H1 (cell line): ENCODE results near the gene KCNH1. TPM values are rescaled to one million over a fixed set of nuclear protein-coding genes. Genes with fewer than 3 reads are reported as not detected.

Source experiments
- CTCF ChIA-PET: fragments of 300-600 bp; sonication (Branson Sonifier 250); formaldehyde crosslinking; loops from one replicate; lab custom pipeline; 2021; ENCODE audit not compliant: partially characterized antibody; lab: Charles Lee
- POLR2A ChIA-PET: fragments of 300-600 bp; sonication (Branson Sonifier 250); formaldehyde crosslinking; loops from one replicate; lab custom pipeline; 2021; ENCODE audit warnings: inconsistent platforms; ENCODE audit not compliant: partially characterized antibody; lab: Charles Lee
- DNase-seq, 2 experiments: peaks; one replicate each; pipeline versions ENCODE4 v3.0.0 to v3.0.0-alpha.2; 2010 to 2022; ENCODE audit warnings: low spot score in 2 of 2, low read depth in 1 of 2, mixed read lengths in 1 of 2
- FAIRE-seq: peaks from 2 replicates; lab custom pipeline; 2011; peaks lifted over from hg19 to GRCh38; lab: Jason Lieb, UNC
- H2AFZ ChIP-seq: 2 replicates; pipeline ENCODE4 v1.8.1; 2012; ENCODE audit warnings: low read length, inconsistent platforms
- H2AK5ac ChIP-seq: 2 replicates; pipeline ENCODE4 v1.6.1; 2013; ENCODE audit warnings: low read depth, low read length
- H2BK120ac ChIP-seq: replicated peaks from 2 replicates; pipeline ENCODE3; 2013; ENCODE audit warnings: low read depth, low read length, inconsistent platforms
- H2BK12ac ChIP-seq: 2 replicates; pipeline ENCODE4 v1.6.1; 2013; ENCODE audit warnings: low read depth, low read length
- H2BK15ac ChIP-seq: 2 replicates; pipeline ENCODE4 v1.6.1; 2013; ENCODE audit warnings: low read length
- H2BK20ac ChIP-seq: 2 replicates; pipeline ENCODE4 v1.6.1; 2013; ENCODE audit warnings: low read length
- H2BK5ac ChIP-seq: 2 replicates; pipeline ENCODE4 v1.6.1; 2013; ENCODE audit warnings: low read depth, low read length
- H3K14ac ChIP-seq: 2 replicates; pipeline ENCODE4 v1.6.1; 2013; ENCODE audit warnings: inconsistent platforms; ENCODE audit not compliant: insufficient read length
- H3K18ac ChIP-seq: 2 replicates; pipeline ENCODE4 v1.6.1; 2013; ENCODE audit warnings: low read length; ENCODE audit errors: extremely low read depth
- H3K23ac ChIP-seq: 2 replicates; pipeline ENCODE4 v1.6.1; 2013; ENCODE audit warnings: inconsistent platforms; ENCODE audit not compliant: insufficient read length
- H3K23me2 ChIP-seq: 2 replicates; pipeline ENCODE4 v1.6.1; 2013; ENCODE audit warnings: low read depth, low read length
- H3K27ac ChIP-seq: 2 replicates; pipeline ENCODE4 v1.6.1; 2011; ENCODE audit warnings: low read depth, low read length, inconsistent platforms
- H3K27me3 ChIP-seq, 4 experiments: replicated peaks in 1 of 4; 1 replicate in 1 of 4; 2 replicates in 3 of 4; pipeline versions ENCODE4 v1.6.1 to v1.8.1; 2011 to 2013; ENCODE audit warnings: low read length in 3 of 4, mild to moderate bottlenecking in 3 of 4, inconsistent platforms in 2 of 4, mixed read lengths in 2 of 4, moderate library complexity in 1 of 4; ENCODE audit not compliant: control insufficient read depth in 3 of 4, insufficient read depth in 3 of 4; ENCODE audit errors: extremely low read depth in 1 of 4
- H3K36me3 ChIP-seq, 4 experiments: 2 replicates each; pipeline versions ENCODE4 v1.6.1 to v1.8.1; 2011 to 2013; ENCODE audit warnings: mild to moderate bottlenecking in 4 of 4, low read length in 3 of 4, moderate library complexity in 2 of 4, control low read depth in 1 of 4, inconsistent platforms in 1 of 4; ENCODE audit not compliant: insufficient read depth in 4 of 4, control insufficient read depth in 2 of 4
- H3K4ac ChIP-seq: replicated peaks from 2 replicates; pipeline ENCODE3; 2013; ENCODE audit warnings: low read length, low read depth, mixed read lengths, inconsistent platforms; ENCODE audit not compliant: insufficient read length
- H3K4me1 ChIP-seq, 4 experiments: replicated peaks in 1 of 4; 1 replicate in 1 of 4; 2 replicates in 3 of 4; pipeline versions ENCODE4 v1.6.1 to v1.8.1; 2011 to 2013; ENCODE audit warnings: low read length in 3 of 4, inconsistent platforms in 2 of 4, mixed read lengths in 1 of 4; ENCODE audit not compliant: insufficient read depth in 4 of 4, control insufficient read depth in 3 of 4
- H3K4me2 ChIP-seq, 2 experiments: 2 replicates each; pipeline versions ENCODE4 v1.6.1 to v1.8.1; 2011 to 2013; ENCODE audit warnings: low read depth in 2 of 2, low read length in 2 of 2, control low read depth in 1 of 2, inconsistent platforms in 1 of 2, mild to moderate bottlenecking in 1 of 2; ENCODE audit not compliant: insufficient read depth in 1 of 2
- H3K4me3 ChIP-seq, 4 experiments: fragments of 200-600, 300-600 bp in 1 of 4; sonication (generic), shearing (Covaris generic), sonication (Bioruptor Twin) in 1 of 4; 2 replicates each; pipeline versions ENCODE4 v1.5.1 to v1.8.1; 2011 to 2016; ENCODE audit warnings: low read length in 4 of 4, low read depth in 3 of 4, control low read depth in 2 of 4, inconsistent platforms in 2 of 4, mild to moderate bottlenecking in 2 of 4, mixed read lengths in 1 of 4, moderate library complexity in 1 of 4; ENCODE audit not compliant: insufficient read depth in 2 of 4; ENCODE audit errors: extremely low read depth in 1 of 4
- H3K56ac ChIP-seq: replicated peaks from 2 replicates; pipeline ENCODE3; 2013; ENCODE audit warnings: low read depth, mild to moderate bottlenecking, mixed read lengths, low read length, inconsistent platforms; ENCODE audit not compliant: insufficient read length
- H3K79me1 ChIP-seq: 2 replicates; pipeline ENCODE4 v1.6.1; 2013; ENCODE audit warnings: low read depth, low read length, control low read depth
- H3K79me2 ChIP-seq, 2 experiments: 2 replicates each; pipeline versions ENCODE4 v1.6.1 to v1.8.1; 2012 to 2013; ENCODE audit warnings: low read length in 2 of 2, mild to moderate bottlenecking in 2 of 2, inconsistent platforms in 1 of 2; ENCODE audit not compliant: insufficient read depth in 2 of 2, control insufficient read depth in 1 of 2
- H3K9ac ChIP-seq, 4 experiments: replicated peaks in 1 of 4; 1 replicate in 1 of 4; 2 replicates in 3 of 4; pipeline versions ENCODE4 v1.6.1 to v1.8.1; 2011 to 2013; ENCODE audit warnings: low read depth in 3 of 4, low read length in 3 of 4, control low read depth in 2 of 4, mild to moderate bottlenecking in 2 of 4, moderate library complexity in 2 of 4, inconsistent platforms in 1 of 4; ENCODE audit errors: extremely low read depth in 1 of 4
- H3K9me3 ChIP-seq, 2 experiments: 2 replicates each; pipeline versions ENCODE4 v1.6.1 to v1.8.1; 2012 to 2013; ENCODE audit warnings: mild to moderate bottlenecking in 2 of 2, moderate library complexity in 2 of 2, control low read depth in 1 of 2, inconsistent platforms in 1 of 2, low read depth in 1 of 2, low read length in 1 of 2, mixed read lengths in 1 of 2; ENCODE audit not compliant: insufficient read depth in 2 of 2
- H4K20me1 ChIP-seq, 2 experiments: replicated peaks in 1 of 2; 2 replicates each; pipeline versions ENCODE3 to v1.8.1; 2011 to 2013; ENCODE audit warnings: inconsistent platforms in 2 of 2, low read length in 2 of 2, mild to moderate bottlenecking in 1 of 2; ENCODE audit not compliant: insufficient read depth in 2 of 2, control insufficient read depth in 1 of 2
- H4K5ac ChIP-seq: 2 replicates; pipeline ENCODE4 v1.6.1; 2013; ENCODE audit warnings: low read length, low read depth, mixed read lengths, inconsistent platforms; ENCODE audit not compliant: insufficient read length
- H4K8ac ChIP-seq: 2 replicates; pipeline ENCODE4 v1.8.0; 2013; ENCODE audit warnings: mild to moderate bottlenecking, moderate library complexity, low read length, inconsistent platforms; ENCODE audit not compliant: insufficient read depth; ENCODE audit errors: extremely low read depth
- H4K91ac ChIP-seq: replicated peaks from 2 replicates; pipeline ENCODE3; 2013; ENCODE audit warnings: low read length, mixed read lengths, inconsistent platforms; ENCODE audit not compliant: insufficient read length
- ATF3 ChIP-seq: IDR thresholded peaks from 2 replicates; pipeline ENCODE4 v1.6.1; 2011; ENCODE audit warnings: low read depth, mild to moderate bottlenecking, low read length; ENCODE audit not compliant: insufficient read depth
- TAF1 ChIP-seq: IDR thresholded peaks from 2 replicates; pipeline ENCODE4 v1.6.1; 2011; ENCODE audit warnings: mild to moderate bottlenecking, low read depth, low read length
- WGBS, 2 experiments: shearing (Covaris generic) in 1 of 2; methylation state at CpG; one replicate each; pipeline versions ENCODE4 v1.1.6 to v1.1.7; 2013 to 2015; ENCODE audit warnings: low lambda C conversion rate in 2 of 2, mixed read lengths in 2 of 2, inconsistent platforms in 1 of 2, low coverage in 1 of 2, missing lambda C conversion rate in 1 of 2; ENCODE audit not compliant: insufficient replicate concordance in 2 of 2, insufficient coverage in 1 of 2, insufficient read length in 1 of 2; ENCODE audit errors: extremely low coverage in 1 of 2, missing lambda C conversion rate in 1 of 2; 5-methylcytosine and 5-hydroxymethylcytosine counted together
- polyA plus RNA-seq, 7 experiments: library from polyadenylated mRNA; depleted of rRNA in 3 of 7; stranded (reverse) in 5 of 7; unstranded in 2 of 7; fragments of >200 nt in 5 of 7; fragments of 200-250 nt in 2 of 7; gene quantifications; 1 replicate in 5 of 7; 2 replicates in 1 of 7; 4 replicates in 1 of 7; pipeline versions ENCODE4 v1.2.1 to v1.2.3, GENCODE V29; 2011 to 2013; ENCODE audit warnings: missing spikeins in 2 of 7, mixed read lengths in 2 of 7
- total RNA-seq: library from RNA; stranded (reverse); fragmentation: NEBNext Ultra II Directional; extraction: Animal tissue kit (Norgen Biotek cat#: 25700); gene quantifications from 2 replicates; pipeline ENCODE4 v1.2.1, GENCODE V29; 2021

Gene KCNH1
- total and polyA plus RNA-seq, 2 of the 8 experiments (the other 6 are each of a cell fraction or from before 2014, with no cell fraction given), result 0.27 to 0.34 TPM

GRCh38 chr1:210830034-210831028 is 303.6 kb downstream of the KCNH1 start:
- Histone ChIP-seq H2BK12ac (no peak overlapping the region), H2BK15ac (no peak overlapping the region), H4K5ac (no peak overlapping the region), H2BK5ac (no peak overlapping the region), H3K4me2 (no peak overlapping the region), H3K79me2 (no peaks in the 10 kb centered on the region), H2AFZ (no peak overlapping the region), H2AK5ac (no peak overlapping the region), H4K8ac (no peak overlapping the region), H3K9me3 (no peaks in the 10 kb centered on the region), H4K91ac (no peak overlapping the region), H3K18ac (no peak overlapping the region), H3K79me1 (no peaks in the 10 kb centered on the region), H3K14ac (no peak overlapping the region), H3K27ac (no peak overlapping the region), H3K4ac (no peak overlapping the region), H3K23me2 (no peaks in the 10 kb centered on the region), H3K4me3 (no peak overlapping the region), H3K9ac (no peak overlapping the region), H3K4me1 (no peaks in the 10 kb centered on the region), H2BK120ac (no peak overlapping the region), H3K56ac (no peak overlapping the region), H3K27me3 (no peaks in the 10 kb centered on the region), H3K36me3 (no peaks in the 10 kb centered on the region), H2BK20ac (no peak overlapping the region), H4K20me1 (no peaks in the 10 kb centered on the region), H3K23ac (no peak overlapping the region)
- FAIRE-seq (no peak), DNase-seq (no peak)
- TF ChIP-seq TAF1 (no peak), ATF3 (no peak)
- ChIA-PET CTCF (interaction anchor here (0.5 to 1.4 kb wide), 4 partner anchors 11 to 414 kb away, joined by 3 to 6 read pairs (median 3); no protein-coding TSS in a partner anchor), POLR2A (interaction anchor here (1.5 kb wide), 1 partner anchor 456 kb away, joined by 5 read pairs; no protein-coding TSS in a partner anchor)
- WGBS, 2 experiments, result 84% methylated on average over 6 of the region's 6 CpGs; no CpG with 5 or more reads in 1 of the 2 experiments
